NCI-H2107 (cell line): ENCODE data around the gene MIP.
"Not testable (repeated sequence)": the region's sequence is repeated elsewhere in the genome, so short reads cannot be mapped to it uniquely, and the experiment has no call there.

Experiments
- DNase-seq: peaks from one replicate; lab custom pipeline; 2025; lab: John Stamatoyannopoulos, UW

MIP gene

GRCh38 chr12:56454557-56454956, at the start of gene MIP:
Gene MIP, minus strand, starts transcription at chr12:56454657. Its CDS starts 44 bp downstream, at chr12:56454613.
- no peak for DNase-seq

GRCh38 chr12:56499879-56500278, 45.4 kb upstream of the MIP start:
- not testable (repeated sequence) for DNase-seq

GRCh38 chr12:56499452-56499851, 45.0 kb upstream of the MIP start:
- not testable (repeated sequence) for DNase-seq

GRCh38 chr12:56498126-56498902, 43.9 kb upstream of the MIP start:
- not testable (repeated sequence) for DNase-seq

GRCh38 chr12:56496704-56497103, 42.2 kb upstream of the MIP start:
- not testable (repeated sequence) for DNase-seq

- not testable (repeated sequence) for DNase-seq
These were observed 40.0 kb upstream of the MIP start for GRCh38 chr12:56494481-56494880.

GRCh38 chr12:56494106-56494415, 39.6 kb upstream of the MIP start:
- DNase-seq, result not testable (repeated sequence)

GRCh38 chr12:56493409-56494105, 39.1 kb upstream of the MIP start:
- not testable (repeated sequence) for DNase-seq

GRCh38 chr12:56490360-56490759, 35.9 kb upstream of the MIP start:
- DNase-seq, result no peak

GRCh38 chr12:56488041-56488955, 33.8 kb upstream of the MIP start, which contains the start of gene GLS2:
Gene GLS2, minus strand, starts transcription at chr12:56488161. Its CDS starts 43 bp downstream, at chr12:56488118.
- peak; percentile 70 for DNase-seq

GRCh38 chr12:56487448-56488040, 33.1 kb upstream of the MIP start:
- DNase-seq, result peak; percentile 38

GRCh38 chr12:56486694-56487093, 32.2 kb upstream of the MIP start:
- no peak for DNase-seq

- no peak for DNase-seq
These were observed 30.1 kb upstream of the MIP start for GRCh38 chr12:56484566-56484965.

- DNase-seq, result no peak
These were observed 25.2 kb upstream of the MIP start for GRCh38 chr12:56479625-56480024.

GRCh38 chr12:56477521-56478225, 23.2 kb upstream of the MIP start:
- DNase-seq, result no peak

- no peak for DNase-seq
These were observed 22.5 kb upstream of the MIP start for GRCh38 chr12:56476972-56477432.

GRCh38 chr12:56476143-56476542, 21.7 kb upstream of the MIP start:
- DNase-seq, result no peak

- DNase-seq, result no peak
These were observed 19.9 kb upstream of the MIP start for GRCh38 chr12:56474389-56474788.

- DNase-seq, result no peak
These were observed 14.8 kb upstream of the MIP start for GRCh38 chr12:56469007-56469930.
